OCI-LY7 (cell line): ENCODE data around the gene TAGLN.

ENCODE experiments used
- CTCF ChIP-seq: fragments of 200-600 bp; sonication (generic); conservative IDR thresholded peaks from 2 replicates; pipeline ENCODE4 v1.5.1; 2014; ENCODE audit warnings: mild to moderate bottlenecking, antibody characterized with exemption, low read length, moderate library complexity, mixed read lengths
- EZH2phosphoT487 ChIP-seq: fragments of 200-600 bp; sonication (generic); IDR thresholded peaks from 2 replicates; pipeline ENCODE4 v1.6.1; 2018; ENCODE audit warnings: low read depth, borderline replicate concordance, mild to moderate bottlenecking, mixed run types, antibody characterized with exemption, low read length, moderate library complexity, mixed read lengths

- TF ChIP-seq CTCF (no peak), EZH2phosphoT487 (no peak)
Observed at GRCh38 chr11:117204283-117205080, 5.3 kb downstream of the TAGLN start.
